ENCODE data around the gene CCNL1. TPM values are rescaled to one million over a fixed set of nuclear protein-coding genes. Genes with fewer than 3 reads are reported as not detected.

CCNL1 gene
- total RNA-seq, 3 donors from 2014 or later, result 127 to 146 (median 133) TPM

DNA sequence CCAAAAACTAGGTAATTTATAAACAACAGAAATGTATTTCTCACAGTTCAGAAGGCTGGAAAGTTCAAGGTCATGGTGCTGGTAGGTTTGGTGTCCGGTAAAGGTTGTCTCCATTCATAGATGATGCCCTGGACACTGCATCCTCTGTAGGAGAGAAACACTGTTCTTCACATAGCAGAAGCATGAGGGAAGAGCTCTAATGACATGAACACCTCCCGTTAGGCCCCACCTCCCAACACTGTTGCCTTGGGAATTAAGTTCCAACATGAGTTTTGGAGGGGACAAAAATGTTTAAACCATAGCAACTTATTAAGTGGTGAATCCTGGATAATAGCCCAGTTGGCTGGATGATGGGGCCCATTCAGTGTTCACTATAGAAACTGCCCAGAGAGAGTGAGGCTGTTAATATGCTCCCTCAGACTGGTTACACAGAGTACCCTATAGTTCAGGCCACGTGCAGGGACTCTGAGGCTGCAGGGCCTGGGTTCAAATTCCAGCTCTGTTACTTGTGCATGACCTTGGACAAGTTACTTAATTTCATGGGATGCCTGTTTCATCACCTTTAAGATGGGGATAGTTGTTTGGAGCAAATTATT is 37.0 kb downstream of the CCNL1 start:
- Histone ChIP-seq H3K36me3 (ENCODE audit: low read depth) (no peaks in the 10 kb centered on the region), H3K9me3 (no peaks in the 10 kb centered on the region), H3K4me3 (no peak overlapping the region), H3K4me1 (ENCODE audit: low read depth) (peaks cover 12% of the 10 kb centered on the region)
- intact Hi-C loops (cut with DNase I, micrococcal nuclease), result no loop called here
- no peak for DNase-seq
- ATAC-seq, result no peak
- TF ChIP-seq, protein P1, sequence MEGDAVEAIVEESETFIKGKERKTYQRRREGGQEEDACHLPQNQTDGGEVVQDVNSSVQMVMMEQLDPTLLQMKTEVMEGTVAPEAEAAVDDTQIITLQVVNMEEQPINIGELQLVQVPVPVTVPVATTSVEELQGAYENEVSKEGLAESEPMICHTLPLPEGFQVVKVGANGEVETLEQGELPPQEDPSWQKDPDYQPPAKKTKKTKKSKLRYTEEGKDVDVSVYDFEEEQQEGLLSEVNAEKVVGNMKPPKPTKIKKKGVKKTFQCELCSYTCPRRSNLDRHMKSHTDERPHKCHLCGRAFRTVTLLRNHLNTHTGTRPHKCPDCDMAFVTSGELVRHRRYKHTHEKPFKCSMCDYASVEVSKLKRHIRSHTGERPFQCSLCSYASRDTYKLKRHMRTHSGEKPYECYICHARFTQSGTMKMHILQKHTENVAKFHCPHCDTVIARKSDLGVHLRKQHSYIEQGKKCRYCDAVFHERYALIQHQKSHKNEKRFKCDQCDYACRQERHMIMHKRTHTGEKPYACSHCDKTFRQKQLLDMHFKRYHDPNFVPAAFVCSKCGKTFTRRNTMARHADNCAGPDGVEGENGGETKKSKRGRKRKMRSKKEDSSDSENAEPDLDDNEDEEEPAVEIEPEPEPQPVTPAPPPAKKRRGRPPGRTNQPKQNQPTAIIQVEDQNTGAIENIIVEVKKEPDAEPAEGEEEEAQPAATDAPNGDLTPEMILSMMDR (IDR thresholded peaks at IDR 0.05), result no peak

DNA sequence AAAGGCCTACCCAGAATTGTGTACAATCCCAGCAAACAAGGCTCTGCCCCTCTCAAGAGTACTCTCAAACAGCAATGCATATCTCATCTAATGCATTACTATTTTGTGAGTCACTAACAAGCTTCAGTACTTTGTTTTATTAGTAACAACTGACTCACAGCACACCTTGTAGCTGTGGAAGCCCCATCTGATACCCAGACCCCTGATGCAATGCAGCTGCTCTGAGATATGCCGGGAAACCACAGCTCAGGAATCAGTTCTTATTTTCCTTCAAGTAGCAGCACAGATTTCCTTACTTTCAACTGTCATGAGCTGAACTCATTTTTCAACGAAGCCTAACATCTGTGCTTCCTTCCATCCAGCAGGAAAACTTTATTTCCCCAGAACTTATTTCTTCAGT is 37.8 kb downstream of the CCNL1 start:
- ATAC-seq, result no peak
- Histone ChIP-seq H3K9me3 (no peaks in the 10 kb centered on the region), H3K36me3 (ENCODE audit: low read depth) (no peaks in the 10 kb centered on the region), H3K4me1 (ENCODE audit: low read depth) (peaks cover 10% of the 10 kb centered on the region), H3K4me3 (no peak overlapping the region)
- intact Hi-C loops (cut with DNase I, micrococcal nuclease), result no loop called here
- DNase-seq, result no peak
- TF ChIP-seq, protein P1 (IDR thresholded peaks at IDR 0.05), result no peak

DNA sequence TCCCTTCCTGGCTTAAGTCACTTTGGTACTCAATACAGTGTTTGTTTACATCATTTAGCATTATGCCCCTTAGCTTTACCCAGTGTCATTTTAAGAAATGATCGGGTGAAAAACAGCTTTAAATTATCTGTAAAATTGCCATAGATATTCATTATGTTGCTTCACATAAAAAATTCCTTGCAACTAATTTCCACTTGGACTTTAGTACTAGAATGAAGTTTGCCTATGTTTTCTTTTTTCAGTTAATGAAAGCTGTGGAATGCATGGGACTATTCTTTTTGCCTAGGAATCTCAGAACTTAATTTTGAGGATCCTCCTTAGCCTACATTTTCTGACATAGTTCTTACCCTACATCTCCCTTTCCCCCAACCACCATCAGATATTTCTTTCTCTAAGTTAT is 38.4 kb downstream of the CCNL1 start:
- TF ChIP-seq, protein P1 (IDR thresholded peaks at IDR 0.05), result no peak
- H3K9me3 ChIP-seq, result no peaks in the 10 kb centered on the region
- no peak for DNase-seq
- no peaks in the 10 kb centered on the region for H3K36me3 ChIP-seq (ENCODE audit: low read depth)
- H3K4me1 ChIP-seq (ENCODE audit: low read depth), result peaks cover 10% of the 10 kb centered on the region
- intact Hi-C loops (cut with DNase I, micrococcal nuclease), result no loop called here
- no peak overlapping the region for H3K4me3 ChIP-seq
- ATAC-seq, result no peak

DNA sequence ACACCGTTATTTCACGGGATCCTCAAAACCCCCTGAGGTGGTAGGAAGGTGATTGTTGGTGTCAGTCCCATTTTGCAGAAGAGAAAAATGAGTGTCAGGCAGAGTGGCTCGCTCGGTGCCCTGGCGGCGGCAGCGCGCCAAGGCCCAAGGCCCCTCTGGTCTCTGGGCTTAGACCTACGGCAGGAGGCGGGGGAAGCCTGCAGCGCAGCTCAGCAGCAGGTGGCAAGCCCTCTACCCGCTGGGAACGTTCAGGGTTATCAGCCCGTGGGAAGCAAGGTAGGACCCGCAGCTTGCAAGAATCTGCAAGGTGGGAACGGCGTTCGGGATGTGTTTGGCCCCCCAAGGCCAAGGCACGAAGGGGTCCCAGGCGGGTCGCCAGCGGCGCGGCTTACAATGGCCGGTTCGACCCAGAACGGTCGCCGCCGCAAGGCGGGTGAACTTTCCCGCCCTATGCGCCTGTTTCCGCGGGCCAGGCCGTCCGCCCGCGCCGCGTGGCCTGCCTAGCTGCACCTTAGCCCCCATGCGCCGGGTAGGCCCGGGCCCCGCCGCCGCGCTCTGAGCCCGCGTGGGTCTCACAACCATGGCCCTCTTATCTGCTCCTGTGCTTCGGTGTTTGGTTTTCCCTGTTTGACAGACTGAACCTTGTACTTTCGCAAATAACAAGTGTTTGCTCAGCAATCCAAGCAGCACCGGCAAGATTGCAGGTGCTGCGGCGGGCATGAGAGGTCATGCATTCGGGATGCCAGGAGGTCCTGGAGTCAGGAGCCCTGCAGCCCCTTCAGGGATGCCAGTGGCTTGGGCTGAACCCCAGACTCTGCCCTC is 39.7 kb downstream of the CCNL1 start:
- Histone ChIP-seq H3K9me3 (no peaks in the 10 kb centered on the region), H3K36me3 (ENCODE audit: low read depth) (no peaks in the 10 kb centered on the region), H3K4me3 (no peak overlapping the region), H3K4me1 (ENCODE audit: low read depth) (peaks cover 10% of the 10 kb centered on the region)
- ATAC-seq (peak; percentile 83), DNase-seq (peak; percentile 68 to 79 (median 71))
- TF ChIP-seq, protein P1 (IDR thresholded peaks at IDR 0.05), result no peak
- intact Hi-C loops (cut with DNase I, micrococcal nuclease), result no loop called here

DNA sequence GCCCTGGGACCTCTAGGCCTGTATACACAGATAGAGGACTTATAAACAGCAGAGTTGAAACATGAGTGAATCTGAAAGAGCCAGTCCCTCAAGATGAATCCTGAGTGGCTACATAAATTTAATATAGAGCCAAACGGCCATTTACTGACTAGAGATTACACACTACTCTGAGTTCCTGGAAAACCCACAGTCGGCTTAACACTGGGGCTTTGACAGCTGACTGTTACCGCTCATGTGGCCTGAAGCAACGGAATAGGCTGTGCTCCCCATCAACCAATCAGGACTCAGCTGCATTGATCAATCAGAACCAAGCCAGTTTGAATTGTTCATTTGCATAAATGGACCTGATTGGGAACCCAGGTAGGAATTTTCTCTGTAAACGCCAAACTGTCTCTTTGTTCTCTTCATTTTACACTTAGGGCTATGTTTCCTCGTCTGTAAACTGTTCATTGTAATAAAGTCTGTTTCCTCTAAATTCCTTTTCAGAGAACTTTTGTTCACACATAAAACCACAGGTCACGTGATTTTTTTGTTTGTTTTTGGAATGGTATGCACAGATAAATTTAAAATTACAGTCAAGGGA is 40.5 kb downstream of the CCNL1 start:
- DNase-seq (peak in 1 of 3 donors; percentile 61), ATAC-seq (peak; percentile 76)
- peaks cover 10% of the 10 kb centered on the region for H3K4me1 ChIP-seq (ENCODE audit: low read depth)
- TF ChIP-seq, protein P1 (IDR thresholded peaks at IDR 0.05), result no peak
- intact Hi-C loops (cut with DNase I, micrococcal nuclease), result no loop called here
- H3K9me3 ChIP-seq, result no peaks in the 10 kb centered on the region
- no peak overlapping the region for H3K4me3 ChIP-seq
- H3K36me3 ChIP-seq (ENCODE audit: low read depth), result no peaks in the 10 kb centered on the region
